ENCODE data around the gene HIBADH.

- TF ChIP-seq, protein P1, sequence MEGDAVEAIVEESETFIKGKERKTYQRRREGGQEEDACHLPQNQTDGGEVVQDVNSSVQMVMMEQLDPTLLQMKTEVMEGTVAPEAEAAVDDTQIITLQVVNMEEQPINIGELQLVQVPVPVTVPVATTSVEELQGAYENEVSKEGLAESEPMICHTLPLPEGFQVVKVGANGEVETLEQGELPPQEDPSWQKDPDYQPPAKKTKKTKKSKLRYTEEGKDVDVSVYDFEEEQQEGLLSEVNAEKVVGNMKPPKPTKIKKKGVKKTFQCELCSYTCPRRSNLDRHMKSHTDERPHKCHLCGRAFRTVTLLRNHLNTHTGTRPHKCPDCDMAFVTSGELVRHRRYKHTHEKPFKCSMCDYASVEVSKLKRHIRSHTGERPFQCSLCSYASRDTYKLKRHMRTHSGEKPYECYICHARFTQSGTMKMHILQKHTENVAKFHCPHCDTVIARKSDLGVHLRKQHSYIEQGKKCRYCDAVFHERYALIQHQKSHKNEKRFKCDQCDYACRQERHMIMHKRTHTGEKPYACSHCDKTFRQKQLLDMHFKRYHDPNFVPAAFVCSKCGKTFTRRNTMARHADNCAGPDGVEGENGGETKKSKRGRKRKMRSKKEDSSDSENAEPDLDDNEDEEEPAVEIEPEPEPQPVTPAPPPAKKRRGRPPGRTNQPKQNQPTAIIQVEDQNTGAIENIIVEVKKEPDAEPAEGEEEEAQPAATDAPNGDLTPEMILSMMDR (conservative IDR thresholded peaks at IDR 0.05): no peak
- no peak for TF ChIP-seq ZFX (IDR thresholded peaks at IDR 0.05)
Measured at GRCh38 chr7:27518561-27519350, 143.9 kb downstream of the HIBADH start.

Data from C4-2B (cell line).